ENCODE results near the gene DUT.

DNA sequence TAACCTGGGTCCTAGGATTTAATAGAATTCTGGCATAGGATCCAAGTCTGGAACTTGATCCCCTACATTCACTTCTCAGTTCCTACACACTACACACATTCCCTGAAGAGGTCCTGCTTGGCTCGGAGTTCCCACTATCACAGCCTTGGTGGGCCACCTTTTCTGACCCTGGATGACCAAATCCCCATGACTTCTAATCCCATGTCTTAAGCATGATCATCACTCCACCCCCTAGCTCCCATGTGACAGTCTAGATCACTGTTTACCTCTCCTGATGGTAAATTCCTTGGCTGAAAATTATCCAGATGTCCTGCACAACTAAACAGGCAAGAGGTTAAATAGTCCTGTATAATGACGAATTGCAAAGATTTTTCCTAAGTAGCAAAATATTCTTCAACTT, 40.3 kb downstream of the DUT start:
- TF ChIP-seq, protein P1, sequence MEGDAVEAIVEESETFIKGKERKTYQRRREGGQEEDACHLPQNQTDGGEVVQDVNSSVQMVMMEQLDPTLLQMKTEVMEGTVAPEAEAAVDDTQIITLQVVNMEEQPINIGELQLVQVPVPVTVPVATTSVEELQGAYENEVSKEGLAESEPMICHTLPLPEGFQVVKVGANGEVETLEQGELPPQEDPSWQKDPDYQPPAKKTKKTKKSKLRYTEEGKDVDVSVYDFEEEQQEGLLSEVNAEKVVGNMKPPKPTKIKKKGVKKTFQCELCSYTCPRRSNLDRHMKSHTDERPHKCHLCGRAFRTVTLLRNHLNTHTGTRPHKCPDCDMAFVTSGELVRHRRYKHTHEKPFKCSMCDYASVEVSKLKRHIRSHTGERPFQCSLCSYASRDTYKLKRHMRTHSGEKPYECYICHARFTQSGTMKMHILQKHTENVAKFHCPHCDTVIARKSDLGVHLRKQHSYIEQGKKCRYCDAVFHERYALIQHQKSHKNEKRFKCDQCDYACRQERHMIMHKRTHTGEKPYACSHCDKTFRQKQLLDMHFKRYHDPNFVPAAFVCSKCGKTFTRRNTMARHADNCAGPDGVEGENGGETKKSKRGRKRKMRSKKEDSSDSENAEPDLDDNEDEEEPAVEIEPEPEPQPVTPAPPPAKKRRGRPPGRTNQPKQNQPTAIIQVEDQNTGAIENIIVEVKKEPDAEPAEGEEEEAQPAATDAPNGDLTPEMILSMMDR (IDR thresholded peaks at IDR 0.05): no peak
- TF ChIP-seq POLR2A (IDR thresholded peaks at IDR 0.05): no peak

Data from body of pancreas (tissue), 4 donors.